SK-N-SH (cell line): ENCODE results near the gene ZNF253. TPM values are rescaled to one million over a fixed set of nuclear protein-coding genes. Genes with fewer than 3 reads are reported as not detected.

Experiments used
- CTCF ChIA-PET: fragments of 300-600, 350-600 bp; formaldehyde crosslinking; extraction: SDS; loops from one replicate; lab custom pipeline; 2021; lab: Yijun Ruan, JAX
- POLR2A ChIA-PET: fragments of 350-600 bp; sonication (Branson Sonifier 250); formaldehyde crosslinking; extraction: SDS; loops from one replicate; lab custom pipeline; 2020; ENCODE audit warnings: antibody characterized with exemption, inconsistent platforms; lab: Yijun Ruan, JAX
- DNase-seq: peaks from one replicate; pipeline ENCODE4 v3.0.0; 2012
- H2AFZ ChIP-seq: fragments of 200-600 bp; sonication (generic); 2 replicates; pipeline ENCODE4 v1.8.1; 2016; ENCODE audit warnings: antibody characterized with exemption, mild to moderate bottlenecking, low read depth
- H3F3A ChIP-seq: fragments of 200-600 bp; sonication (generic); replicated peaks from 2 replicates; pipeline ENCODE3; 2016; ENCODE audit warnings: antibody characterized with exemption, mild to moderate bottlenecking; ENCODE audit not compliant: insufficient read depth
- H3K27ac ChIP-seq, 2 experiments: fragments of 200-500 bp in 1 of 2; fragments of 200-600 bp in 1 of 2; sonication (Bioruptor generic) in 1 of 2; sonication (generic), shearing (Covaris generic) in 1 of 2; 2 replicates each; pipeline versions ENCODE4 v1.5.1 to v1.6.1; 2014 to 2016; ENCODE audit warnings: low read depth in 2 of 2, inconsistent platforms in 1 of 2, low read length in 1 of 2, mild to moderate bottlenecking in 1 of 2, mixed read lengths in 1 of 2
- H3K27me3 ChIP-seq: fragments of 200-600 bp; sonication (generic), shearing (Covaris generic); 2 replicates; pipeline ENCODE4 v1.6.1; 2016; ENCODE audit warnings: mixed run types; ENCODE audit not compliant: insufficient read depth
- H3K36me3 ChIP-seq, 2 experiments: fragments of 200-500 bp in 1 of 2; fragments of 200-600 bp in 1 of 2; sonication (Bioruptor generic) in 1 of 2; sonication (generic) in 1 of 2; replicated peaks in 1 of 2; 2 replicates each; pipeline versions ENCODE3 to v1.5.1; 2014 to 2016; ENCODE audit warnings: low read length in 1 of 2, mild to moderate bottlenecking in 1 of 2; ENCODE audit not compliant: insufficient read depth in 2 of 2, control insufficient read depth in 1 of 2
- H3K4me1 ChIP-seq, 2 experiments: fragments of 200-500 bp in 1 of 2; fragments of 200-600 bp in 1 of 2; sonication (Bioruptor generic) in 1 of 2; sonication (generic), shearing (Covaris generic) in 1 of 2; 2 replicates each; pipeline versions ENCODE4 v1.5.1 to v1.6.1; 2014 to 2016; ENCODE audit warnings: low read depth in 1 of 2, low read length in 1 of 2, mixed run types in 1 of 2; ENCODE audit not compliant: insufficient read depth in 2 of 2, control insufficient read depth in 1 of 2
- H3K4me2 ChIP-seq: fragments of 200-600 bp; sonication (generic), shearing (Covaris generic); 2 replicates; pipeline ENCODE4 v1.6.1; 2017; ENCODE audit warnings: mixed run types
- H3K4me3 ChIP-seq, 2 experiments: fragments of 200-500 bp in 1 of 2; fragments of 200-600 bp in 1 of 2; sonication (Bioruptor generic) in 1 of 2; sonication (generic), shearing (Covaris generic) in 1 of 2; 2 replicates each; pipeline versions ENCODE4 v1.5.1 to v1.8.1; 2014 to 2016; ENCODE audit warnings: low read depth in 2 of 2, inconsistent platforms in 1 of 2, low read length in 1 of 2, mild to moderate bottlenecking in 1 of 2, mixed read lengths in 1 of 2, moderate library complexity in 1 of 2
- H3K79me2 ChIP-seq: fragments of 200-600 bp; sonication (generic); 2 replicates; pipeline ENCODE4 v1.8.1; 2017; ENCODE audit warnings: mild to moderate bottlenecking; ENCODE audit not compliant: insufficient read depth
- H3K9ac ChIP-seq: fragments of 200-600 bp; sonication (generic); 2 replicates; pipeline ENCODE4 v1.6.1; 2017; ENCODE audit warnings: mixed run types
- H3K9me2 ChIP-seq: fragments of 200-600 bp; sonication (generic); 2 replicates; pipeline ENCODE4 v1.6.1; 2017; ENCODE audit warnings: mixed run types
- H3K9me3 ChIP-seq: fragments of 200-600 bp; sonication (generic); 2 replicates; pipeline ENCODE4 v1.6.1; 2017; ENCODE audit warnings: mixed run types, mild to moderate bottlenecking, moderate library complexity
- H4K20me1 ChIP-seq: fragments of 200-600 bp; sonication (generic); 2 replicates; pipeline ENCODE4 v1.6.1; 2017; ENCODE audit warnings: mild to moderate bottlenecking, mixed run types; ENCODE audit not compliant: insufficient read depth
- EP300 ChIP-seq, 2 experiments: IDR thresholded peaks; 2 replicates each; pipeline versions ENCODE4 v1.4.0 to v1.6.1; 2012; ENCODE audit warnings: borderline replicate concordance in 1 of 2, low read depth in 1 of 2, low read length in 1 of 2
- EZH2phosphoT487 ChIP-seq: fragments of 200-600 bp; sonication (generic); IDR thresholded peaks from 2 replicates; pipeline ENCODE4 v1.6.1; 2017; ENCODE audit warnings: low read depth, mixed run types, mild to moderate bottlenecking, antibody characterized with exemption, moderate library complexity, borderline replicate concordance
- GABPA ChIP-seq: IDR thresholded peaks from 2 replicates; pipeline ENCODE4 v1.4.0; 2012; ENCODE audit warnings: low read depth, mild to moderate bottlenecking
- GATA2 ChIP-seq: sonication (generic); formaldehyde crosslinking; IDR thresholded peaks from 2 replicates; pipeline ENCODE4 v1.5.0; 2020; ENCODE audit warnings: mild to moderate bottlenecking, missing genetic modification reagents
- JUND ChIP-seq: IDR thresholded peaks from 2 replicates; pipeline ENCODE4 v1.4.0; 2012
- NRF1 ChIP-seq: IDR thresholded peaks from 2 replicates; pipeline ENCODE4 v1.6.1; 2012; ENCODE audit warnings: low read depth, mild to moderate bottlenecking, low read length
- POLR2AphosphoS5 ChIP-seq: IDR thresholded peaks from 2 replicates; pipeline ENCODE4 v1.6.1; 2012; ENCODE audit warnings: low read depth, low read length
- REST ChIP-seq: IDR thresholded peaks from 2 replicates; pipeline ENCODE4 v1.6.1; 2012; ENCODE audit warnings: mild to moderate bottlenecking, low read depth, low read length, moderate library complexity
- SMC3 ChIP-seq: IDR thresholded peaks from 2 replicates; pipeline ENCODE4 v1.6.1; 2012; ENCODE audit warnings: low read depth, low read length, improper control_type of control experiment
- TAF1 ChIP-seq: IDR thresholded peaks from 2 replicates; pipeline ENCODE4 v1.6.1; 2012; ENCODE audit warnings: low read depth, mild to moderate bottlenecking, low read length, moderate library complexity, borderline replicate concordance
- ZBTB33 ChIP-seq: IDR thresholded peaks from 2 replicates; pipeline ENCODE4 v1.4.0; 2012; ENCODE audit warnings: low read depth, borderline replicate concordance
- WGBS: methylation state at CpG from one replicate; pipeline ENCODE4 v1.1.6; 2017; ENCODE audit warnings: low lambda C conversion rate; 5-methylcytosine and 5-hydroxymethylcytosine counted together
- polyA plus RNA-seq, 3 experiments: library from polyadenylated mRNA; depleted of rRNA; stranded (reverse); fragments of >200 nt; gene quantifications; 2 replicates each; pipeline ENCODE4 v1.2.3, GENCODE V29; 2012

Gene ZNF253
- polyA plus RNA-seq, 1 of the 3 experiments (the other 2 are of a cell fraction): 0.79 TPM

- TF ChIP-seq TAF1: no peak
- TF ChIP-seq SMC3: no peak
- TF ChIP-seq POLR2AphosphoS5: no peak
- TF ChIP-seq GABPA: no peak
- no peak for TF ChIP-seq EZH2phosphoT487
- no peak for TF ChIP-seq NRF1
- no peak for TF ChIP-seq ZBTB33
These were observed 7.7 kb downstream of the ZNF253 start (continued) for GRCh38 chr19:19873381-19873780.

- Histone ChIP-seq H3K27me3 (no peaks in the 10 kb centered on the region), H3K4me3 (no peak overlapping the region), H3K9me3 (peaks cover 6% of the 10 kb centered on the region), H3K79me2 (peaks cover 6% of the 10 kb centered on the region; the same call in 1 of the 2 replicates), H3K4me2 (no peak overlapping the region), H3K9me2 (0 out of 2 replicates have a peak, but pooled peaks cover 2% of the 10 kb centered on the region), H3K27ac (no peak overlapping the region), H3K4me1 (no peaks in the 10 kb centered on the region), H4K20me1 (no peaks in the 10 kb centered on the region), H3K36me3 (peaks cover 9 to 37% of the 10 kb centered on the region in 2 experiments), H2AFZ (no peak overlapping the region), H3F3A (no peaks in the 10 kb centered on the region), H3K9ac (no peak overlapping the region)
- ChIA-PET CTCF (no interaction called here), POLR2A (no interaction called here)
- no peak for DNase-seq
- TF ChIP-seq JUND (no peak), EP300 (IDR thresholded peaks at IDR 0.05; ENCODE audit: borderline replicate concordance in 1 of 2, low read depth in 1 of 2, low read length in 1 of 2) (no peak), TAF1 (no peak), REST (no peak), GATA2 (CRISPR knock-in tag) (no peak)
- WGBS: 76% methylated on average over 4 of the region's 4 CpGs
These were observed 12.0 kb downstream of the ZNF253 start for GRCh38 chr19:19877724-19878123.
